Cardiac fibroblast (primary cell): ENCODE results near the gene ZPBP2.

Experiments
- DNase-seq, 2 donors: peaks; one replicate each; pipeline versions ENCODE4 v3.0.0 to v3.0.0-alpha.2; 2010; ENCODE audit warnings: low read depth in 2 of 2
- H3K4me3 ChIP-seq, 2 donors: replicated peaks in 1 of 2; 1 replicate in 1 of 2; 2 replicates in 1 of 2; pipeline ENCODE4 v1.5.1; 2011; ENCODE audit warnings: low read depth in 2 of 2, low read length in 2 of 2, mild to moderate bottlenecking in 2 of 2, moderate library complexity in 1 of 2
- TF ChIP-seq, protein P1 (sequence below): IDR thresholded peaks from one replicate; pipeline ENCODE4 v1.5.1; 2011; ENCODE audit warnings: low read depth, mild to moderate bottlenecking, low read length, inconsistent platforms

ZPBP2 gene

DNA sequence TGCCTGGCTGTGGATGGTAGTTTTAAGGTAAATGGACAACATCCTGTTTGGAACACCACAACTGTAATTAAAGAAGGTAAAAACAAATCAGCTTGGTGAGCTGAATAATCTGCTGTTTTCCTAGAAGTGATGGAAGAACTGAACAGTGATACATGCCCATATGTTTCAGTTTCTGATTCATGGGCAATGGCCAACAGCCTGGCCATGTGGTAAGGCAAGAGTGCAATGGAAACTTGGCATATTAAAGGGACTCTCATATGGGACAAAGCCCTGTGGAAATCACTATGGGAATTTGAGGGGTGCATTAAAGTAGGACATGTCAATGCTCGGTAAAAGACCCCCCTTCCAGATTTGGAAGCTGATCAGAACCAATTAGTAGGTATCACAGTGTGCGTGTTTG lies 41.7 kb upstream of the ZPBP2 start:
- no peak overlapping the region for H3K4me3 ChIP-seq
- TF ChIP-seq, protein P1, sequence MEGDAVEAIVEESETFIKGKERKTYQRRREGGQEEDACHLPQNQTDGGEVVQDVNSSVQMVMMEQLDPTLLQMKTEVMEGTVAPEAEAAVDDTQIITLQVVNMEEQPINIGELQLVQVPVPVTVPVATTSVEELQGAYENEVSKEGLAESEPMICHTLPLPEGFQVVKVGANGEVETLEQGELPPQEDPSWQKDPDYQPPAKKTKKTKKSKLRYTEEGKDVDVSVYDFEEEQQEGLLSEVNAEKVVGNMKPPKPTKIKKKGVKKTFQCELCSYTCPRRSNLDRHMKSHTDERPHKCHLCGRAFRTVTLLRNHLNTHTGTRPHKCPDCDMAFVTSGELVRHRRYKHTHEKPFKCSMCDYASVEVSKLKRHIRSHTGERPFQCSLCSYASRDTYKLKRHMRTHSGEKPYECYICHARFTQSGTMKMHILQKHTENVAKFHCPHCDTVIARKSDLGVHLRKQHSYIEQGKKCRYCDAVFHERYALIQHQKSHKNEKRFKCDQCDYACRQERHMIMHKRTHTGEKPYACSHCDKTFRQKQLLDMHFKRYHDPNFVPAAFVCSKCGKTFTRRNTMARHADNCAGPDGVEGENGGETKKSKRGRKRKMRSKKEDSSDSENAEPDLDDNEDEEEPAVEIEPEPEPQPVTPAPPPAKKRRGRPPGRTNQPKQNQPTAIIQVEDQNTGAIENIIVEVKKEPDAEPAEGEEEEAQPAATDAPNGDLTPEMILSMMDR: no peak
- no peak for DNase-seq

DNA sequence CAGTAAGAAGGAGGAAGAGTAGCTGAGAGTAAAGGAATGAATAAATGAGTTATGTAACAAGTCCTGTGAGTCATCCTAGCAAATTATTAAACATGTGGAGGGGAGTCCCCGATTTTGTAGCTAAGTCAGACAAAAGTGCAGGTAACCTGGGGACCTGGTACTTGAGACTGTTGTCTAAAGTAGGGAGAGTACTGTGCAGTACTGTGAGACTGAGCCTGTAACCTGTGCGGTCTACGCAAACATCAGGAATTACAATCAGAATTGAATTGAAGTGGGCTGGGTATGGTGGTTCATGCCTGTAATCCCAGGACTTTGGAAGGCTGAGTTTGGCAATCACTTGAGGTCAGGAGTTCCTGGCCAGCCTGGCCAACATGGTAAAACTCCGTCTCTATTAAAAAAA lies 39.6 kb upstream of the ZPBP2 start:
- no peak overlapping the region for H3K4me3 ChIP-seq
- TF ChIP-seq, protein P1: no peak

DNA sequence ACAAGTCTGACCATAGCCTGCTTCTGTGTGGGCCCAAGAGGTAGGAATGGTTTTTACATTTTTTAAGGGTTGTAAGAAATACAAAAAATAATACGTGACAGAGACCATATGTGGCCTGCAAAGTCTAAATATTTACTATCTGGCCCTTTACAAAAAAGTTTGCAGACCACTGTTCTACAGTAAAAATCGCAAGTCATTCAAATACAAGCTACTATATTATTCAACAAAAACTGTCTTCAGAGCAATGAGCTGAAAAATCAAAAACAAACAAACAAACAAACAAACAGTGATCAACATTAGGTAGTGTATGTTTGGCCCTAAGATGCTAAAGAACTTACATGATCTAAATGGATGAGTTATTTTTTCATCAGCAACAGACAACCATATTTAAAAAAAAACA lies 36.4 kb upstream of the ZPBP2 start:
- DNase-seq: no peak
- H3K4me3 ChIP-seq: no peak overlapping the region
- TF ChIP-seq, protein P1: no peak

More for the DNA sequence above, 39.6 kb upstream of the ZPBP2 start:
- DNase-seq: no peak

DNA sequence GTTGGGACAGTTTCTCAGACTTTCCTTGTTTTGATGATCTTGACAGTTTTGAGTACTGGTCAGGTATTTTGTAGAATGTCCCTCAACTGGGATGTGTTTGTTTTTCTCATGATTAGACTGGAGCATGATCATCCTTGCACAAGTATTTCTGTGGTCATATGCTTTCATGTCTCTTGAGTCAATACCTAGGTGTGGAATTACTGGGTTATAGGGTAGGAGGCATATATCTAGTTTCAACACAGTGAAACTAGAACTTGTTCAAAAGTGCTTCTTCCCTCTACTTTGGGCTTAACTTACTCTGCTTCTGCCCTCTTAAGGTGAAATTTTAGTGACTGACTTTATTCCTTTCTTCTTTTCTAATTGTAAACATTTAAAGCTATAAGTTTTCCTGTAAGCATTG lies 34.0 kb upstream of the ZPBP2 start:
- H3K4me3 ChIP-seq: no peak overlapping the region
- DNase-seq: no peak
- TF ChIP-seq, protein P1: no peak

DNA sequence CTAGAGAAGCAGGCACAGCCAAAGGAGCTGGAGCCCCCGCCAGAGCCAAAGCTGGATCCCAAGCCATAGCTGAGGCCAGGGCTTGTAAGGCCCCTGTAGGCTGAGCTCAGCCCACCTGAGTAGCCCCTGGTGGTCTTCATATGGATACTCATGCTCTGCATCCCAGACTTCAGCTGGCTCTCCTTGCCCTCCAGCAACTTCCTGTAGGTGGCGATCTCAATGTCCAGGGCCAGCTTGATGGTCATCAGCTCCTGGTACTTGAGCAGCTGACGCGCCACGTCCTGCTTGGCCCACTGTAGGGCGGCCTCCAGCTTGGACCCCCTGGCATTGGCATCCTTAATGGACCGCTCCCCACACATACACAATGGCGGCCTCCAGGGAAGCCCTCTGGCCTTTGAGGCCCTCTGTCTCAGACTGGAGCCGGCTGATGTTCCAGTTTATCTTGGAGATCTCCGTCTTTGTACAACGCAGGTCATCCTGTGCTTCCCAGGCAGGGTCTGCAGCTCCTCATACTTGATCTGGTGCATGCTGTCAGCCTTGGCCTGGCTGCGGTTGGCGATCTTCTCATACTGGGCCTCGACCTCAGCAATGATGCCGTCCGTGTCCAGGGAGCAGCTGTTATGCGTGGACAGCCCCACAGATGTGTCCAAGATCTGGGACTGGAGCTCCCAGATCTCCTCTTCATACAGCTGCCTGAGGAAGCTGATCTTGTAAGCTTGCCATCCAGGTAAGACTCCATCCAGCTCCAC lies 32.8 kb upstream of the ZPBP2 start:
- DNase-seq: no peak
- TF ChIP-seq, protein P1: no peak
- no peak overlapping the region for H3K4me3 ChIP-seq

DNA sequence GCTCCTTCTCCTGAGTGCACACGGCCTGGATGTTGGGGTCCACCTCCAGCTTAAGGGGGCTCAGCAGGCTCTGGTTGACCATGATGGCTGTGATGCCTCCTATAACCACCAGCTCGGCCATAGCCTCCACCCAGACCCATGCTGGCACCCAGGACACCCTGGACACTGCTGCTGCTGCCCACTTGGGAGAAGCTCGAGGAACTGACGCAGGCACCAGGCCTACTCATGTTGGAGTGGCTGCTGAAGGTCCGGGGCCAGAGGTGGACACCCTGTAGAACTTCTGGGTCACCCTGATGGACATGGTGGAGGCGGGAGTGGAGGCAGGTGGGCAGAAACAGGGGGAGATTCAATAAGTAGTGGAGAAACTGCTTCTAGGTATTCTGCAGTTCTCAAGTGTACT lies 31.9 kb upstream of the ZPBP2 start:
- no peak overlapping the region for H3K4me3 ChIP-seq
- TF ChIP-seq, protein P1: no peak
- no peak for DNase-seq

DNA sequence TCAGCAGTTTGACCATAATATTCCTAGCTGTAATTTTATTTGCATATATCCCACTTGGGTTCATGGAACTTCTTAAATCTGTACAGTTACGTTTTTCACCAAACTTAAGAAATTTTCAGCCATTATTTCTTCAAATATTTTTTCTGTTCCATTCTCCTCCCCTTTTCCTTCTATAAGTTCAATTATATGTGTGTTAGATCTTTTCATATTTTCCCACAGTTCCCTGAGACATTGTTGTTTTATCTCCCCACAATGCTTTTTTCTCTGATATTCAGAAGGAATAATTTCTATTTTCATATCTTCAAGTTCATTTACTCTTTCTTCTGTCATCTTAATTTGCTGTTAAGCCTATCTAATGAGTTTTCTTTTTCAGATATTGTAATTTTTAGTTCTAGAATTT lies 29.9 kb upstream of the ZPBP2 start:
- H3K4me3 ChIP-seq: no peak overlapping the region
- DNase-seq: no peak
- TF ChIP-seq, protein P1: no peak
